Fibroblast of skin of left quadriceps (primary cell): Measurements from ENCODE around the gene RRP15.
"Not testable (repeated sequence)": the region's sequence is repeated elsewhere in the genome, so short reads cannot be mapped to it uniquely, and the experiment has no call there.

Experiments
- DNase-seq, 2 experiments: peaks; one replicate each; pipeline ENCODE4 v3.0.0-alpha.2; 2013; ENCODE audit warnings: low read depth in 2 of 2

RRP15 gene

GRCh38 chr1:218296162-218296561, 11.1 kb downstream of the RRP15 start:
- DNase-seq = no peak

GRCh38 chr1:218297461-218297860, 12.4 kb downstream of the RRP15 start:
- no peak for DNase-seq

- DNase-seq = no peak
Measured at GRCh38 chr1:218297867-218298266, 12.8 kb downstream of the RRP15 start.

DNA sequence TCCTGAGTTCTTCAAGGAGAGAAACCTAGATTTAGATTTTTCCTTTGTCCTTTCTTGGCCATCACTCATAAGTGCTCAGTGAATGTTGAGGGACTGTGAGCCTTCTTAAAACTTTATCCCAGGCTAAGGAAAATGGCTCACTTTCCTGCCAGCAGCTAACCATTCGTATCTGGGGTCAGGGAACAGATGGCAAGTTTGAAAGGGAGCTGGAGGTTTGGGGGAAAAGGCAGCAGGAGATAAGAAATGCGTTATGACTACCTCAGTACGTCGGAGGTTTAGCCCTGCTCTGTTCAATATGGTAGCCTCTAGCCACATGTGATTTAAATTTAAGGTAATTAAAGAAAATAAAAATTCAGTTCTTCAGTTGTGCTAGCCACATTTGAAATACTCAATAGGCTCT, 13.3 kb downstream of the RRP15 start:
- no peak for DNase-seq

DNA sequence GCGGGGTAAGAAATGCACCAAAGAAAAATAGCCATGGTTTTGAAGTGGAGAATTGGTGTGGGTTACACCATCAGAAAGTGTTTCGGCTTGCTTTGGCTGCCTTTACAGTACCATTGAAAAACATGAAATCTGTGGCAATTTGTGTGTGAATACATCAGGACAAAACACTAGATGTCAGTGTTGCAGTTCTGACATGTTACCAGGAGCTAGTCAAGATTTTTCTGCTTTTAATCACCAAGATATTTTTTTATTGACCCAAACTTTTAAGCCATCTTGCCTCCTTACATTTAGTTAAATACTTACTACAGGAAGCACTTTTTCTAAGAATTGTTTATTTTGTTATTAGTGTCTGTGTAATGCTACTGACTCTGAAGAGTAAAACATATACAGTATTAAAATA, 14.3 kb downstream of the RRP15 start:
- peak; percentile 25 to 35 for DNase-seq

DNA sequence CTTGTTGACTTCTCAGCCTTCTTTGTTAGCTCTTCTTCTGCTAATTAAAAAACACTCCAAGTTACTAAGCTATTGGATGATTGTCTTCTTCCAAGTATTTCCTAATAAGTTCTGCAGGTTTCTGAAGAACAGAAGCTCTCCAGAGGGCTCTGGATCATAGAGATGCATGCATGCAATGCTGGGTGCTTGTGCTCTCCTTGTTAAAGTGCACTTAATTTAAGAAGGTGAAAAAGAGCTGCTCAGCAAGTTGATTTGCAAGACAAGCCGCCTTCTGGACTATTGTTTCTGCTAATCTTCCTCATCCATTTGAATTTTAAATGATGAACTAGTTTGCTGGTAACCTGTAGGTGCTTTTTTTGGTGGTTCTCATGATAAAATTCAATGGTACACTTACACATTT, 16.1 kb downstream of the RRP15 start:
- DNase-seq = no peak

- no peak for DNase-seq
Measured at GRCh38 chr1:218302155-218302554, 17.1 kb downstream of the RRP15 start.

DNA sequence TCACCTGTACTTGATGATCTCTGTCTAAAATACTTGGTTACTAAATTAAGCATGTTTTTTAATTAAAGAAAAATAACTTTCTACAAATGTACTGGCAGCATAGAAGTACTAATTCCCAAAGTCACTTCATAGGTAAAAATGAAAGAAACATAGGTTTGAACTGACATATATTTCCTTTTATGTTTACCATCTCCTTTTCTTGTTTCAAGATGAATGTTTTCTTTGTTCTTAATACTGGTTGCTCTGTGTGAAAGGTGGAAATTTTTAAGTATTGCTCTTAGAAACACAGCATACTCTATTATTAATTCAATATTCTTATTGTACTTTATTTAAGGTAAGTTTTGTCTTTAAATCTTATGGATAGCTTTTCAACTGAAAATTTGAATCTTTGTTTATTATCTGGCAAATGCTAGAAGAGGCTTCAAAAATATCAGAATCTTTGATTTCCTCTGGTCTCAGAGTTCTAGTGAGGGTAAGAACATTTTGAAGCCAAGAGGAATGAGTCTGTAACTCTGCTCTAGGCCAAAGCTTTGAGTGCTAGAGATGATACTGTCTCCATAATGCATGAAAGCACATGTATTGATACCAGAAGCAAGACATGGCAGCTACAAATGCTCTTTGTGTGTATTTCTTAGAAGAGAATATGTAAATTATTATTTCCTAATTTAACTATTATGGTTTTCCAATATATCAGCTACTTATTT, 18.2 kb downstream of the RRP15 start:
- no peak for DNase-seq

DNA sequence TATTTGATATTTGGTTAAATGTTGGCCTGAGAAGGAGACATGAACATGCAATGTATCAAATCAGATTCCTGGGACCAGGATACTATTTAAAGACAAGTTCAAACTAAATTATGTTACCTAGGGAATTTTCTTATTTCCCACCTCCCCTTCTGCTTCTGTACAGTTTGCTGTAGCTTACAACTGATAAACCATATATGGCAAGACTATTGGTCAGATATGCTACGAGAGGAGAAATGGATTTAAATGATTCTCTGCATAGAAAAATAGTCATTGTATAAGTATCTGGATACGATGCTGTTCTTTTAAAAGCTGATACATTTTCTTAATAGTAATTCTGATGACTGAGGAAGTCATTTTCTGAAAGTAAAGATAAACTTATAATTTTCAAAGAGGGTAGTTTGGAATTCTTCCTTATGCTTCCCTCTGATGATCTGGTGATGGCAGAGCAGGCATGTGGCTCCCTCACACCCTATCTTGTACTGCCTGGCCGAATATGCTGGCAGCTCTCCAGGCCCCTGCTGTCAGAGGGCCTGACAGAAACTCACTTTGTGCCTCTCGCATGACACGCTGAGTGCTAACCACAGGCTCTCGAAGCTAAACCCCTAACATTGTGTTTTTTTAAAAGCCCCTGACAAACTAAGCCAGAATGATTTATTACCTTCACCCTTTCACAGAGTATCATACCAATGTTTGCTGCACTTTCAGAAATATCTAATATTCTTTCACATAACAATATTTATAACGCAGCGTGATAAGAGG, 19.4 kb downstream of the RRP15 start:
- DNase-seq = peak; percentile 29

DNA sequence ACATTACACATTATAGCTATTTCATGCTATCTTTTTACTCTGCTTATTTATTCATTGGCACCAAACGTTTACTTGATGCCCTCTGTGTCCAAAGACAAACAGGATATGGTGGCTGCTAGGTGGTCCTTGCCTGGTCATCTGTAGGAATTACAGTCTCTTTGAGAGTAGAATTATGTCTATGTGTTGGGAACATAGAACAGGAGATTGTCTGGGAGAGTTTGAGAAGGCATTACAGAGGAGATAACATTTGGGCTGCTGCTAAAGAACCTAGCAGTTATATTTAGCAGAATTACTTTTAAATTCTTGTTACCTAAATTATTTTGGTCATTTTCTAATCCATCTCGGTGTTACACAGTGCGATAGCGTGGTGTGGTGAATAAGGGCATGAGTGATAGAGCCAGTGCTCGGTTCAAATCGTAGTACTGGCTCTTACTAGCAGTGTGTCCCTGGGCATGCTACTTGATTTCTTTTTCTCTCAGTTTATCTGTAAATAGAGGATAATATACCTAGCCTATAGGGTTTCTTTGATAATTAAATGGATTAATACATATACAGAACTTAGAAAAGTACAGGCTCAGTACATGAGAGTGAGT, 20.5 kb downstream of the RRP15 start:
- no peak for DNase-seq

- no peak for DNase-seq
Measured at GRCh38 chr1:218312509-218312908, 27.4 kb downstream of the RRP15 start.

DNA sequence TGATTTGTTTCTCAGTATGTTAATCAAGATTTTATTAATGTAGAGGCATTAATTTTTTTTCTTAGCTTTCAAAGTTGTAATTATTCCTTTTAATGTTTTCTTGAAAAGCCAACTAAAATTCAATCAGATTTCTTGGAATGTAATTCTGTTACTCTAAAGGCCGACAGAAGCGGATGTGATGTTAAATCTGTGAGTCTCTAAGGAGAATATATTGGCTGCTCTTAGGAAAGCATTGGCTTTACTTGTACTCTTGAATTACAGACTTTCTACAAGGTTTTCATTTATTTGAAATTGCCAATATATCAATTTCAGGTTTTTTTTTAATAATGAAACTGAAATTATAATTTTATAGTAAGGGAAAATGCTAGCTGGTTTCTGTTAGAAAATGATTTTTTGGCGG, 29.2 kb downstream of the RRP15 start:
- no peak for DNase-seq

DNA sequence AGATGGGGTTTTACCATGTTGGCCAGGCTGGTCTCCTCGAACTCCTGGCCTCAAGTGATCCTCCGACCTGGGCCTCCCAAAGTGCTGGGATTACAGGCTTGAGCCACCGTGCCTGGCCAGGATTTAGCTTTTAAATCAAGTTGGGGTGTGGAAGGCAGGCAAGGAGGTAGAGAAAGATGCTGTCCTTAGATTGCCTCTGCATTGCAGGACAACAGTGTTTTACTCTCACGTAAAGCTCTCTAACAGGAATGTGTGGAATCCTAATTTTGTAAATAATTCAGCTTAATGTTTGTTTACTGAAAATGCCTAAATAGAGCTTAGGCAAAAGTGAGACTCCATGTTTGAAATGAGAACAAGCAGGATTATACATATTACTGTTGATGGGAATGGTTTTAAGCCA, 30.5 kb downstream of the RRP15 start:
- no peak for DNase-seq

DNA sequence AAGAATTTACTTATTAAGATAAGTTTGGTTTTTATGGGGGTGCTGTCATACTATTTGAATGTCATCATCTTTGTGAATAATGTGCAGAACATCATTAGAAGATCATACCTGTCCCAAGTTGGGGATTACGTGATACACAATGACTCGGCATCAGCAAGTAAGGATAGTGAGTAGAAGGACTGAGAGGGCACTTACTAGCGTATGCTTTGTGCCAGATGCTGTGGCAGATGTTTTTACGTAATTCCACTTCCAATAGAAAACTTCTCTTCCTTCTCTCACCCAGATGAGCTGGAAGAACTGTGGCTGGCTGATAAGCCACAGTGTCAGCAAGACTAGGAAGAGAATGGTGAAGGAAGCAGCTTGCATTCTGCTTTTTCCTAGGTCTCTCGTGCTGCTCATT, 32.0 kb downstream of the RRP15 start:
- no peak for DNase-seq

- not testable (repeated sequence) for DNase-seq
Measured at GRCh38 chr1:218320182-218320581, 35.1 kb downstream of the RRP15 start.

DNA sequence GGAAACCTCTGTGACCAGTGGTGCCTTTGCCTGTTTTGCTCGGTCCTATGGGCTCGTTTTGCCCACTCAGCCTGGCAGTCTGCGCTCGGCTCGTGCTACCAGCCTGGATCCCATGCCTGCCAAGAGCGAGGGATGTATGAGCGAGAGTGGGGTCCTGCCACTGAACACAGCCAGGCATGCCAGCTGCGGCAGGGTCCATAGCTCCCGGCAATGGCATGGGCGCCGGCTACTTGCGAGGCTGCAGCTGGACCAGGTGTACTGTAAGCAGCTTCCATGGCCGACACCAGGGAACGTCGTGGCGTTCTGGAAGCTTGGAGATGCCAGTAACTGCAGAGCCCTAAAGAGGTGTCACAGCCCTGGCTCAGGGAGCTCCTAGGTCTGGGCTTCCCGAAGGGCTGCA, 37.7 kb downstream of the RRP15 start:
- no peak for DNase-seq

DNA sequence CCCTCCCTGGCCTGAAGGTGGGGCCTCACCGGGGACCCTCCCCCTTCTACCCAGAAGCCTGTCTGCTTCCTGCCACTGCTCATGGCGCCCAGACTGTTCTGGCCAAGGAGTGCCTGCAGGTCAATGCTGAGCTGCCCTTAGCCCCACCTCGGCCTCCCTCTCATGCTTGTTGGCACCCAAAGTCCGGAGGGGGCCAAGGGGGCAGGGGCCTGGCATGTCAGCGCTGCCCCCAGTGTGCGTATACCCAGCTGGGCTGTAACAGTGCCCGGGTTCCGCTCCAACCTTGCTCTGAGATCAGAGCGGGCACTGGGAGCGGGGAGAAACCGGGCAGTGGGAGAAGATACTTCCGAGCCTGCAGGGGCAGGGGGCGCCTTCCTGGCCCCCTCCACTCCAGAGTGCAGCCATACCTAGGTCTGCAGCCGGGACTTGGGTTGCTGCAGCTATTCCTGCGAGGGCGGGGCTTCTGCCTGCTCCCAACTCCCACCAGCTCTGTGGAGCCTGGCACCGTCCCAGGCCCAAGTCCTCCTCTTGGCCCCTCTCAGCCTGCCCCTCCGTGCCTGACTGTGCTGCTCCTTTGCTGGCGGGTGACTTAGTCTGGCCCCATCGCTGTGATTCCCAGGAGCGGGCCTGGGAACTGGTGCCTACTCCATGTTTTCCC, 38.6 kb downstream of the RRP15 start:
- no peak for DNase-seq

DNA sequence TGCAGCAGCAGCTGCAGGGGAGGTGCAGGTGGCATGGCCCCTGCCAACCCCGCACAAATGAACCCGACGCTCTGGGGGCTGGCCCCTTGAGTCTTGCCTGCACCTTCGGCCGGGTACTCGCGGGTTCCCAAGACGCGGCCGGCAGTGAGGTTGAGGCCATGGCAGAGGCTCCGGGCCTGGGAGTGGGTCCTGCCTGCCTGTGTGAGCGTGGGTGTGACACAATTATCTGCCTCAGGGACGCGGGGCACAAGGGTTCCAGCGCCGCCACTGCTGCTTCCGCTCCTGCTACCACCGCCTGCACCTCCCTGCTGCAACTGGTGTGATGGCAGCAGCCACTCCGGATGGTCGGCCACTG, 39.1 kb downstream of the RRP15 start:
- no peak for DNase-seq

DNA sequence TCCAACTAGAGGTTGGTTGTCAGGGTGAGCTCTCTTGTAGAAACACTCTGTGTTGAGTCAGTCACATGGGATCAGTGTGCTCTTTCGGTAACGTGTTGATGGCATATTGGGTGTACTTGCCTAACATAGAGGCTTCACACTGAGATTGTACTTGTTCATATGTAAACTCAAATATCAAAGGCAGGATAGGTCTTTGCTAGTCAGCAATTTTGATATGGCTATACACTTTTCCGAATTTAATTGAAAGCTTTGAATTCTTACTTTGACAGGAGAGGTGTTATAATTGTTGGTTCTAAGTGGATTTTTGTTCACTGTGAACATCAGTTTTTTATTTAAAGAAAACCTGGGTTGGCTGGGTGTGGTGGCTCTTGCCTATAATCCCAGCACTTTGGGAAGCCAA, 43.7 kb downstream of the RRP15 start:
- no peak for DNase-seq

DNA sequence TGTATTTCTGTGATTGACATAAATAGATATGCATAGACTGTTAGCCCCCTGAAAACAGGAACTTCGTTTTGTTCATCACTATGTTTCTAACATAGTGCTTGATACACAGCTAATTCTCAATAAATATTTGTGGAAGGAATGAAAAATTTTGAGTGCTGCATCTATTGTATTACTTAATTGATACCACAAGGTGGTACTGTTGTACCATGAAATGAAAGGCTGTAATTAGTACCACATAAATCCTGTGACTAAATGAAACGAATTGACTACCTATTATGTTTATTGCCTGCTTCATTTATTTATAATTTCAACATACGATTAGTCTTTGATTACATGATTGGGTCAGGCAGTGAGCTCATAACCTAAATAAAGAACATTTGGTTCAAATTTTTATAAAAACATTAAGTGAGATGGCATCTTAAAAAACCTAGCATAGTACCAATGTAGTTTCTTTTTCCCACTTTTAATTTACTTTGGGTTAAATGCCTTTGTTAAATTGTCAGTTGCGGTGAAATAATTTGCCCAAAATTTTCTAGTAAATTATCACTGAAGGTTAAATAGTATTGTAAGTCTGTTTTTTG, 45.0 kb downstream of the RRP15 start:
- DNase-seq = no peak

GRCh38 chr1:218332416-218332815, 47.3 kb downstream of the RRP15 start:
- DNase-seq = no peak

DNA sequence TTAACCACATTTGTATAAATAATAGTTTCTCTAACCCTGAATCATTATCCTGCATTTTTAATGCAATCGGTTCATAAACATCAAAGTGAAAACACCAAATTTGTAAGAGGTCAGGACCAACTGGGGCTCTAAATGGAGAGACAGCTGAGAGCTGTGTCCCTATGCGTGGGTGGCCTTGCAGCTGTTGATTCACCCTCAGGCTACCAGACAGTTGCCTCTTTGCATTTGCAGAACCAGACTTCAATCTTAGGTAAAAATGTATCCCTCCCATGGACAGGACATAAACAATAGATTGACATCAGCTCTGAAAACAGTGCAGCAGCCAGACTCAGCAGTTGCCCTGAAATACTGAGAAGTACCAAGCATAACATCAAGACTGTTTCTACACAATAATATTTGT, 51.2 kb downstream of the RRP15 start:
- no peak for DNase-seq
